HG02642 (cell line): ENCODE data around the gene LIF.

Experiments
- ATAC-seq: cut with Tn5 transposase; IDR thresholded peaks from one replicate; pipeline ENCODE4 v1.9.1; 2021; ENCODE audit warnings: mild to moderate bottlenecking; ENCODE audit not compliant: unreplicated experiment, poor library complexity

LIF gene

GRCh38 chr22:30245985-30246813 lies at the start of gene LIF:
Gene LIF (minus strand): TSS chr22:30246759. CDS start chr22:30246695, 64 bp downstream.
- no peak for ATAC-seq

- ATAC-seq, result no peak
These were observed 49.8 kb upstream of the LIF start for GRCh38 chr22:30296324-30296723.

DNA sequence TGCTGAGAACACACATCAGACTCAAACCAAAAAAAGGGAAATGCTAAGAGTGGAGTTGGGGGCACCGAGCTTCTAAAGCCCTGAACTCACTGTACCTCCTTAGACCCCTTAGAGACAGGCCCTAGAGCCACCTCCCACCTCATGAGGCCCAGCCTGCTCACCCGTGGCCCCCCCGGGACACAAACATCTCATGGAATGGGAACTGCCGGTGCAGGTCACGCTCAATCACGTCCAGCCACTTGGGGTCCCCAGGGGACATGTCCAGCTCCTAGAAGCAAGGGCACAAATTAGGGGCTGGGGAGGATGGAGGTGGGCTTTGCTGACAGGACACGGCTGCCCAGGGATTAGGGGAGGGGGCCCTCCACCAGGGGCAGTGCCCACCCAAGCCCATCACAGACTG lies 49.0 kb upstream of the LIF start:
- no peak for ATAC-seq

GRCh38 chr22:30294830-30295229 lies 48.3 kb upstream of the LIF start:
- ATAC-seq, result no peak

DNA sequence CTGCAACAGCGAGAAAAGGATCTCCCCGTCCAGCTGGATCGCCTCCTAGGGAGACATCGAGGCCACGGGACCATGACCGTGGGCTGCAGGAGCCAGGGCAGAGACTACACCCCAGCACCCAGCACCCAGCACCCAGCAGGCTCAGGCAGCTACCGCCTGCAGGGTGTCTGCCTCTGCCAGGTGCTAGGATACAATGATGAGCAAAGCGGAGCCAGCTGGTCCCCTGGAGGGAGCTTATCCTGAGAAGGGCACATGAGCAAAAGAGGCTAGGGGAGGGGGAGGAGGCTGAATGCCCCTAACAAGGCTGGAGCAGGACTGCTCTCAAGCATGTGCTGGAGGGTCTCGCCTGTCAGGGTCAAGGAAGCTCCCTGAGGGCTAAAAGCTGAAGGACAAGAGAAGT lies 47.5 kb upstream of the LIF start:
- no peak for ATAC-seq

- no peak for ATAC-seq
These were observed 46.5 kb upstream of the LIF start for GRCh38 chr22:30293026-30293425.

GRCh38 chr22:30292069-30292970 lies 45.8 kb upstream of the LIF start:
- no peak for ATAC-seq

DNA sequence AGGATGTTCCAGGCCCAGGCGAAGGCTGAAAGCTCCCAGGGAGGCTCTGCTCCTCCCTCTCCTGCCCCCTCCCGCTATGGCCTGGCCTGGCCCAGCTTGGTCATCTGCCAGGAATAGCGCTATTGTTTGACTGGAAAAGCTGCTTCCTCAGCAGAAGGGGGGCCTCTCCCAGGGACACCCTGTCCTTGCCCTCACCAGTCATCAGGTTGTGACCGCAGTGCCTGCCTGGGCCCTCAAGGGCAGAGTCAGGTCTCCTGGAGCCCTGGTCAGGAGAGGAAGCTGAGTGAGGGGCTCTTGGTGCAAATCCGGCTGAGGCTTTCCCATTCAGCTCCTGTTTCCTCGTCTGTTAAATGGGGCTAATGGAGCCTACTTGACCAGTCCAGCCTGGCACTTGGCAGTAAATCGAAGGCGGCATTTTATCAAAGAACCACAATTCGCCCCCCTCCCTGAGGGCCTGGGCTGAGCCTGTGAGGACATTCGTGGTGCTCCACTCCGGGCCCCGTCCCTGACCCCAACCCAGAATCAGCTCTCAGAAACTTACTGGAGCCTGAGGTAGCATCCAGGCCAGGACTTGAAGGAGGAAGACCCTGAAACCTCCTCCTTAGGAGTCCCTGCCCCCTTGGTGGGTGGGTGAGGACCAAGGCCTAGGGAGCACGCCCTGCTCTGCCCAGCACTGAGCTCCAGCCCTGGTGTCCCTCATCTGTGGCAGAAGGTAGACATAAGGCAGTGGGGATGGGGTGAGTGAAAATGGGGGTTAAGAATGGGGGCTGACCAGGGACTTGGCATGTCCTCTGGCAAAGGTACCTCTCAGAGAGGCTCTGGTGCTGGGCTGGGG lies 44.7 kb upstream of the LIF start:
- no peak for ATAC-seq

DNA sequence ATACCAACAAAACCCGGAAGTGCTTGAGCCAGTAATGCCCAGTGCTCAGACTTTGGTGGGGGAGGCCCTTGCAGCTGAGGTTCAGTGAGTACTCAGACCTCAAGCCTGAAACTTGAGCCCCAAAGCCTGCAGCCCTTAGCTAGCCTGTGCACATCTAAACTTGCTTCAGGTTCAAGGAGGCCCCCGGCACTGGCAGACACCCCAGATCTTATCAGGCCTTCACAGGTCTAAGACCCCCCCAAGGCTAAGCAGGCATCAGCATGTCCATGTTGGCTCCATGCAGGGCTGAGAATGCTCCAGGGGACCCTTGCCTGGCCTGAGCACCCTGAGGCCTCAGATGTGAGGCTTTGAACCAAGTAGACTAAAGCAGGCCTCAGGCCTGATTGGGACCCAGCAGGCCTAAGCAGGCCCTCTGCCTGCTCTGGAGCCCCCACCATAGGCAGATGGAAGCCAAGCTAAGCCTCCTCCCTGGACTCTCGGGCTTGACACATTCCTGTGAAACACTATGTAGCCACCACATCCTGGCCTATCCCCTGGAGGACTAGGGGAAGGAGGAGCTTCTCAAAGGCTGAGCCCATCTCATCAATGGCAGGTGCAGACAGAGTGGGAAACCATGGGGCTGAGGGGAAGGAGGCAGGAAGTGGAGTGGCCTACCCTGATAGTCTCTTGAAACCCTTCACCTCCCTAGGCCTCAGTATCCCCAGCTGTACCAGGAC lies 43.9 kb upstream of the LIF start:
- peak; percentile 3 for ATAC-seq

DNA sequence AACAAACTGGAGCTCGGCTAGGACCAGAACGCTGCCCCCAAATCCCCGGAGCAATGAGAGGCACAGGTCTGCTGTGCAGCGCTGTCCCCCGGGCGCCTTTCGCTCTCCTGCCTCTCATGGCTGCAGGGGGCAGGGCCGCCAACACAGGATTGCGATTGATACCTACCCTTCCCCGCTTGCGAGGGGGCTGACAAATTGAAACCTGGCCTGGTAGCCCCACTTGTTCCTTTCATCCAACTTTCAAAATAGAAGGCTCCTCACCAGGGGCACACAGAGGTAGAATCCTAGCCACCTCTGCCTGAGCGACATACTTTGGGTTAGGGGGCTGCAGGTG lies 43.4 kb upstream of the LIF start:
- ATAC-seq, result peak; percentile 10

GRCh38 chr22:30289141-30289979 lies 42.8 kb upstream of the LIF start, which contains the start of gene CASTOR1:
Gene CASTOR1 (minus strand): TSS chr22:30289505. CDS start chr22:30289497, 8 bp downstream.
- ATAC-seq, result peak; percentile 65

DNA sequence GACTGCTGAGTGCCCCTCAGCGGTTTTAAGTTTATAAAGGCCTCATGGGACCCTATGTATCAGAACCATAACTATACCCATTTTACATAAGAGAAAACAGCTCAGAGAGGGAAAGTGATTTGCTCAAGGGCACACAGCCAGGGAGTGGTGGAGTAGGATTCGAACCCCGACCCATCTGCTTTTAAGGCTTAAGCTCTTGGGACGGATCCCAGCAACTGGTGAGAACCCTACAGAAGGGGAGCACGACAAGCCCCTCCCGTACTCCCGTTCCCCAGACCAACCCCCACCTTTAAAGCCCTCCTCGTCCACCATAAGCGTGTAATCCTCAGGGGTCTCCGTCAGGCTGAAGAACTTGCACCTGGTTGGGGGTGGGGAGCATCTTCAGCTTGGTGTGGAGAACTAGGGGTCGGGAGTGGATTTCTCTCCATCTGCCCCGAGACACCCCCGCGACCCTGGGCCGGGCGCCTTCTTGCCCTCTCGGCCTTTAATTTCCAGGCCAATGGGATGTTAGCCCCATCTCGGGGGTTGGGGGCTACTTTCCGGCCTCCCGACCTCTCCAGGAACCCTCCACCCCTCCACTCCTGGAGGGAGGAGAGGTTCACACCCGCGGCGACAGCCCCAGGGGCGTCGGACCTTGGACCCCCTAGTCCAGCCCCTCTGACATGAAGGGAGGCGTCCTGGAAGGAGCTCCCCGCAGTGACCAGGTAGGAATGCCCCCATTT lies 42.0 kb upstream of the LIF start:
- no peak for ATAC-seq

- ATAC-seq, result no peak
These were observed 41.3 kb upstream of the LIF start for GRCh38 chr22:30287648-30288418.

- no peak for ATAC-seq
These were observed 40.5 kb upstream of the LIF start for GRCh38 chr22:30286813-30287647.

DNA sequence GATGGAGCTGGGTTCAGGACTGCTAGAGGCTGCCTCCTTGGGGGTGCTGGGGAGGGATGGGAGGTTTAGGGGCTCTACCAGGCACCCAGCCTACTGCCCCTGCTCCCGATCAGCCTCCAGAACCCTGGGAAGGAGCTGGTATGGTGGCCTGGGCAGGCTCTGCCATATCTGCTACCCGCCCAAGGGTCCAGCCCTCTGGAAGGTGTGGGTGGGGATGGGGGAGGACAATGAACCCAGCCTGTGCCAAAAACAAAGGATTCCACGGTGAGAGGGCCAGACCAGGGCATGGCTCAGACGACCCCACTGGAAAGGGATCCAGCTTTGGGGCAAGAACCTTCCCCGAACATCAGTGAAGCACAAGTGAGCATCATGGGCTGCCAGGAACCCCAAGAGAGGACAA lies 39.8 kb upstream of the LIF start:
- no peak for ATAC-seq

DNA sequence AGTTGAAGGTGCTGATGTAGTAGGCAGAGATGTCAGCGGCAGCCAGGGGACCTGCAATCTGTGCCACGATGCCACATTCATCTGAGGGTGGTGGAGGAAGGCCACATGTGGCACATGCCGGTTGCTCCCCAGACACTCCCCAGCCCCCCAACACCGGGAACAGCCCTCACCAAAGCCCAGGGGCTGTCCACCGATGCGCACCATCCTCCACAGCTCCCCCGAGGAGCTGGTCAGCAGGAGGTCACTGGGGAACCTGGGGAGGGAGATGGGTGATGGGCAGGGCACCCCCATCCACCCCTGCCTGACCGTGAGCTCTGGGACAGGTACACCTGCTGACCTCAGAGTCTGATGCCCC lies 39.3 kb upstream of the LIF start:
- no peak for ATAC-seq
